Liver (tissue), 3 donors: ENCODE measurements around the gene SYNJ2.

ENCODE experiments used
- SP1 ChIP-seq: IDR thresholded peaks from 2 replicates; pipeline ENCODE4 v1.6.1; 2018; ENCODE audit warnings: antibody characterized with exemption, mild to moderate bottlenecking
- TAF1 ChIP-seq: conservative IDR thresholded peaks from 2 replicates; pipeline ENCODE4 v1.6.1; 2016; ENCODE audit warnings: antibody characterized with exemption, mild to moderate bottlenecking
- YY1 ChIP-seq: IDR thresholded peaks from 2 replicates; pipeline ENCODE4 v1.6.1; 2016; ENCODE audit warnings: antibody characterized with exemption, mild to moderate bottlenecking
- TF ChIP-seq, protein P1 (sequence below): IDR thresholded peaks from 2 replicates; pipeline ENCODE4 v1.6.1; 2016; ENCODE audit warnings: antibody characterized with exemption
- TF ChIP-seq, protein P2 (sequence below): fragments of 150-350 bp; IDR thresholded peaks from 2 replicates; pipeline ENCODE4 v1.5.1; 2017; ENCODE audit warnings: improper control_type of control experiment, low read depth, low read length; ENCODE audit not compliant: missing input control
- TF ChIP-seq, protein P3 (sequence below): IDR thresholded peaks from 2 replicates; pipeline ENCODE4 v1.6.1; 2016; ENCODE audit warnings: antibody characterized with exemption
- TF ChIP-seq, protein P4 (sequence below): IDR thresholded peaks from 2 replicates; pipeline ENCODE4 v1.6.1; 2016; ENCODE audit warnings: antibody characterized with exemption, mild to moderate bottlenecking
- donor health status: healthy.
- donor health status: healthy.

DNA sequence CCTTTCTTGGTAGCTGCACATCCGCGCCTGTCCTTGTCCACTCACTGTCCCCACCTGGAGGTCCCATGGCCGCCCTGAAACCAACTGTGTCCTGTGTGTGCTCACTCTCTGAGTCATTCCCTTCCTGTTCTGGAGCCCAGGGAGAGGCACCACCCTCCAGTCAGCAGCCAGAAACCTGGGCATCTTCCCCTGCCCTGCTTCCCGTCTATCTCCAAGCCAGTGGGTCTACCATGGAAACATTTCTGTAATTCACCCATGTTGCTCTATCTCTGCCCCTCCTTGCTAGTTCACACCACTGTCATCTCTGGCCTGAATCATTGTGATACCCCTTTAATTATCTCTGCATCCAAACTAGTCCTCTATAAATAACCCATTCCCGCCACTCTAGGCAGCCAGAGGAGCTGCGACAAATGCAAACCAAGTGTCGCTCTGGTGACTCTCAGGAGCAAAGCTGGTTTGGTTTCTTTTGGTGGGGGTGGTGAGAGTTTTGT is 28.8 kb upstream of the SYNJ2 start:
- TF ChIP-seq SP1 (no peak), YY1 (no peak), TAF1 (no peak)
- TF ChIP-seq, protein P1, sequence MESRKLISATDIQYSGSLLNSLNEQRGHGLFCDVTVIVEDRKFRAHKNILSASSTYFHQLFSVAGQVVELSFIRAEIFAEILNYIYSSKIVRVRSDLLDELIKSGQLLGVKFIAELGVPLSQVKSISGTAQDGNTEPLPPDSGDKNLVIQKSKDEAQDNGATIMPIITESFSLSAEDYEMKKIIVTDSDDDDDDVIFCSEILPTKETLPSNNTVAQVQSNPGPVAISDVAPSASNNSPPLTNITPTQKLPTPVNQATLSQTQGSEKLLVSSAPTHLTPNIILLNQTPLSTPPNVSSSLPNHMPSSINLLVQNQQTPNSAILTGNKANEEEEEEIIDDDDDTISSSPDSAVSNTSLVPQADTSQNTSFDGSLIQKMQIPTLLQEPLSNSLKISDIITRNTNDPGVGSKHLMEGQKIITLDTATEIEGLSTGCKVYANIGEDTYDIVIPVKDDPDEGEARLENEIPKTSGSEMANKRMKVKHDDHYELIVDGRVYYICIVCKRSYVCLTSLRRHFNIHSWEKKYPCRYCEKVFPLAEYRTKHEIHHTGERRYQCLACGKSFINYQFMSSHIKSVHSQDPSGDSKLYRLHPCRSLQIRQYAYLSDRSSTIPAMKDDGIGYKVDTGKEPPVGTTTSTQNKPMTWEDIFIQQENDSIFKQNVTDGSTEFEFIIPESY = no peak
- TF ChIP-seq, protein P2, sequence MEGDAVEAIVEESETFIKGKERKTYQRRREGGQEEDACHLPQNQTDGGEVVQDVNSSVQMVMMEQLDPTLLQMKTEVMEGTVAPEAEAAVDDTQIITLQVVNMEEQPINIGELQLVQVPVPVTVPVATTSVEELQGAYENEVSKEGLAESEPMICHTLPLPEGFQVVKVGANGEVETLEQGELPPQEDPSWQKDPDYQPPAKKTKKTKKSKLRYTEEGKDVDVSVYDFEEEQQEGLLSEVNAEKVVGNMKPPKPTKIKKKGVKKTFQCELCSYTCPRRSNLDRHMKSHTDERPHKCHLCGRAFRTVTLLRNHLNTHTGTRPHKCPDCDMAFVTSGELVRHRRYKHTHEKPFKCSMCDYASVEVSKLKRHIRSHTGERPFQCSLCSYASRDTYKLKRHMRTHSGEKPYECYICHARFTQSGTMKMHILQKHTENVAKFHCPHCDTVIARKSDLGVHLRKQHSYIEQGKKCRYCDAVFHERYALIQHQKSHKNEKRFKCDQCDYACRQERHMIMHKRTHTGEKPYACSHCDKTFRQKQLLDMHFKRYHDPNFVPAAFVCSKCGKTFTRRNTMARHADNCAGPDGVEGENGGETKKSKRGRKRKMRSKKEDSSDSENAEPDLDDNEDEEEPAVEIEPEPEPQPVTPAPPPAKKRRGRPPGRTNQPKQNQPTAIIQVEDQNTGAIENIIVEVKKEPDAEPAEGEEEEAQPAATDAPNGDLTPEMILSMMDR = no peak
- TF ChIP-seq, protein P3, sequence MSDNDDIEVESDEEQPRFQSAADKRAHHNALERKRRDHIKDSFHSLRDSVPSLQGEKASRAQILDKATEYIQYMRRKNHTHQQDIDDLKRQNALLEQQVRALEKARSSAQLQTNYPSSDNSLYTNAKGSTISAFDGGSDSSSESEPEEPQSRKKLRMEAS = no peak
- TF ChIP-seq, protein P4, sequence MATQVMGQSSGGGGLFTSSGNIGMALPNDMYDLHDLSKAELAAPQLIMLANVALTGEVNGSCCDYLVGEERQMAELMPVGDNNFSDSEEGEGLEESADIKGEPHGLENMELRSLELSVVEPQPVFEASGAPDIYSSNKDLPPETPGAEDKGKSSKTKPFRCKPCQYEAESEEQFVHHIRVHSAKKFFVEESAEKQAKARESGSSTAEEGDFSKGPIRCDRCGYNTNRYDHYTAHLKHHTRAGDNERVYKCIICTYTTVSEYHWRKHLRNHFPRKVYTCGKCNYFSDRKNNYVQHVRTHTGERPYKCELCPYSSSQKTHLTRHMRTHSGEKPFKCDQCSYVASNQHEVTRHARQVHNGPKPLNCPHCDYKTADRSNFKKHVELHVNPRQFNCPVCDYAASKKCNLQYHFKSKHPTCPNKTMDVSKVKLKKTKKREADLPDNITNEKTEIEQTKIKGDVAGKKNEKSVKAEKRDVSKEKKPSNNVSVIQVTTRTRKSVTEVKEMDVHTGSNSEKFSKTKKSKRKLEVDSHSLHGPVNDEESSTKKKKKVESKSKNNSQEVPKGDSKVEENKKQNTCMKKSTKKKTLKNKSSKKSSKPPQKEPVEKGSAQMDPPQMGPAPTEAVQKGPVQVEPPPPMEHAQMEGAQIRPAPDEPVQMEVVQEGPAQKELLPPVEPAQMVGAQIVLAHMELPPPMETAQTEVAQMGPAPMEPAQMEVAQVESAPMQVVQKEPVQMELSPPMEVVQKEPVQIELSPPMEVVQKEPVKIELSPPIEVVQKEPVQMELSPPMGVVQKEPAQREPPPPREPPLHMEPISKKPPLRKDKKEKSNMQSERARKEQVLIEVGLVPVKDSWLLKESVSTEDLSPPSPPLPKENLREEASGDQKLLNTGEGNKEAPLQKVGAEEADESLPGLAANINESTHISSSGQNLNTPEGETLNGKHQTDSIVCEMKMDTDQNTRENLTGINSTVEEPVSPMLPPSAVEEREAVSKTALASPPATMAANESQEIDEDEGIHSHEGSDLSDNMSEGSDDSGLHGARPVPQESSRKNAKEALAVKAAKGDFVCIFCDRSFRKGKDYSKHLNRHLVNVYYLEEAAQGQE = no peak
